Measurements from ENCODE around the gene GCSH. TPM values are rescaled to one million over a fixed set of nuclear protein-coding genes. Genes with fewer than 3 reads are reported as not detected.

Gene GCSH
- total and polyA plus RNA-seq, 8 donors = 4.9 to 36.4 (median 24.2) TPM

- TF ChIP-seq POLR2A (IDR thresholded peaks at IDR 0.05) (no peak), POLR2AphosphoS5 (IDR thresholded peaks at IDR 0.05) (no peak), EP300 (IDR thresholded peaks at IDR 0.05) (no peak), CTCF (IDR thresholded peaks at IDR 0.05) (no peak)
- Histone ChIP-seq H3K4me3 (peak overlapping the region; percentile 61 to 86 (median 66)), H3K9me3 (no peaks in the 10 kb centered on the region), H3K27me3 (no peaks in the 10 kb centered on the region), H3K36me3 (no peaks in the 10 kb centered on the region), H3K27ac (peak overlapping the region; percentile 63 to 87 (median 82)), H3K4me1 (peaks cover 5 to 14% (median 9%) of the 10 kb centered on the region in 4 donors)
- DNase-seq = no peak
- intact Hi-C loops (cut with DNase I; ENCODE audit: low total_unique reads) = no loop called here
- WGBS, 5 donors = 0 to 1% (median 1%) methylated on average over 14 to 22 of the region's 22 CpGs
Measured at GRCh38 chr16:81095653-81095952, 592 bp downstream of the GCSH start.

GRCh38 chr16:81094771-81095251, 1.4 kb downstream of the GCSH start:
- intact Hi-C loops (cut with DNase I; ENCODE audit: low total_unique reads) = no loop called here
- no peak overlapping the region for H3K27ac ChIP-seq

DNA sequence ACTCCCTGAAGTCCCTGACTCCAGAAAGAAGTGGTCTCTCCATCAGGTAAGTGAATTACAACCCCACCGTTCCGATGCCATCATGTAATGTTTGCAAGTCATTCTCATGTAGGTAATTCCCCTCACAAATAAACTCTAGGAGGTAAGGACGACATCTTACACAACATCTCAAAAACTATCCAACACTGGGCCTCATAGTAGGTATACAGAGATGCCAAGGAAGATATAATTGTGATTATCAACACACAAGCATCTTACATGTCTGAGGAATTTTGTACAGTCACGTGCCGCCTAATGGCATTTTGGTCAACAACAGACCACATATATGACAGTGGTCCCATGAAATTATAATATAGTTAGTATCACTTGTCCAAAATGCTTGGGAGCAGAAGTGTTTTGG, 7.4 kb downstream of the GCSH start:
- no peaks in the 10 kb centered on the region for H3K27me3 ChIP-seq
- H3K36me3 ChIP-seq = peaks cover 0 to 25% (median 13%) of the 10 kb centered on the region in 4 donors
- H3K9me3 ChIP-seq = no peaks in the 10 kb centered on the region
- DNase-seq = no peak
- intact Hi-C loops (cut with DNase I; ENCODE audit: low total_unique reads) = no loop called here
- H3K4me1 ChIP-seq = no peaks in the 10 kb centered on the region
- WGBS, 5 donors = 92 to 98% (median 97%) methylated on average over 5 of the region's 5 CpGs
- no peak overlapping the region for H3K27ac ChIP-seq
- no peak overlapping the region for H3K4me3 ChIP-seq
- no peak for TF ChIP-seq POLR2AphosphoS5 (IDR thresholded peaks at IDR 0.05)
- TF ChIP-seq EP300 (IDR thresholded peaks at IDR 0.05) = no peak
- TF ChIP-seq CTCF (IDR thresholded peaks at IDR 0.05) = no peak

More at GRCh38 chr16:81094771-81095251, 1.4 kb downstream of the GCSH start:
- Histone ChIP-seq H3K27me3 (no peaks in the 10 kb centered on the region), H3K9me3 (no peaks in the 10 kb centered on the region), H3K4me3 (peak overlapping the region in 2 of 4 donors; percentile 71 to 86), H3K4me1 (peaks cover 5 to 14% (median 9%) of the 10 kb centered on the region in 4 donors), H3K36me3 (peaks cover 0 to 6% (median under 1%) of the 10 kb centered on the region in 4 donors)
- WGBS, 5 donors = 77 to 80% (median 77%) methylated on average over 21 of the region's 21 CpGs
- TF ChIP-seq POLR2AphosphoS5 (IDR thresholded peaks at IDR 0.05) = no peak
- no peak for TF ChIP-seq POLR2A (IDR thresholded peaks at IDR 0.05)
- no peak for TF ChIP-seq EP300 (IDR thresholded peaks at IDR 0.05)
- no peak for TF ChIP-seq CTCF (IDR thresholded peaks at IDR 0.05)
- peak in 1 of 2 donors; percentile 59 for DNase-seq

- Histone ChIP-seq H3K36me3 (peaks cover 0 to 20% (median 9%) of the 10 kb centered on the region in 4 donors), H3K4me3 (no peak overlapping the region), H3K4me1 (peaks cover 0 to 13% (median 9%) of the 10 kb centered on the region in 4 donors), H3K9me3 (no peaks in the 10 kb centered on the region), H3K27ac (no peak overlapping the region), H3K27me3 (no peaks in the 10 kb centered on the region)
- intact Hi-C loops (cut with DNase I; ENCODE audit: low total_unique reads) = no loop called here
- 93 to 97% (median 95%) methylated on average over 4 of the region's 4 CpGs for WGBS, 5 donors
- TF ChIP-seq EP300 (IDR thresholded peaks at IDR 0.05) = no peak
- no peak for TF ChIP-seq POLR2A (IDR thresholded peaks at IDR 0.05)
- no peak for TF ChIP-seq CTCF (IDR thresholded peaks at IDR 0.05)
- no peak for TF ChIP-seq POLR2AphosphoS5 (IDR thresholded peaks at IDR 0.05)
- no peak for DNase-seq
Measured at GRCh38 chr16:81081014-81081413, 15.2 kb downstream of the GCSH start.

Data from stomach (tissue), 9 donors.